GM12878 (cell line): ENCODE data around the gene ZNF627. TPM values are rescaled to one million over a fixed set of nuclear protein-coding genes. Genes with fewer than 3 reads are reported as not detected.

Source experiments
- ATAC-seq: fragments of 200-7000 bp; cut with Tn5 transposase; 3 replicates; pipeline ENCODE4 v1.9.1; 2020; ENCODE audit warnings: mild to moderate bottlenecking, moderate library complexity
- BruUV-seq: library from RNA; stranded (reverse); fragments of 400-500 nt; replicated peaks from 2 replicates; lab custom pipeline; 2021; lab: Mats Ljungman, UMichigan
- CTCF ChIA-PET: fragments of 300-600 bp; sonication (Branson Sonifier 250); formaldehyde crosslinking; extraction: SDS; loops from one replicate; lab custom pipeline; 2021; ENCODE audit warnings: inconsistent platforms; lab: Yijun Ruan, JAX
- POLR2A ChIA-PET: fragments of 350-600 bp; formaldehyde crosslinking; extraction: SDS; loops from one replicate; lab custom pipeline; 2021; ENCODE audit warnings: inconsistent platforms; lab: Charles Lee
- RAD21 ChIA-PET: fragments of 300-600 bp; sonication (Branson Sonifier 250); formaldehyde crosslinking; loops from one replicate; lab custom pipeline; 2023; ENCODE audit warnings: antibody characterized with exemption; ENCODE audit not compliant: unreplicated experiment; lab: Charles Lee
- SMC1A ChIA-PET: fragments of 300-600 bp; sonication (Branson Sonifier 250); formaldehyde crosslinking; loops from one replicate; lab custom pipeline; 2023; ENCODE audit not compliant: unreplicated experiment, uncharacterized antibody; lab: Charles Lee
- DNase-seq: peaks from one replicate; pipeline ENCODE4 v3.0.0-alpha.2; 2011; ENCODE audit warnings: low read depth, low spot score
- FAIRE-seq: peaks from 3 replicates; lab custom pipeline; 2011; peaks lifted over from hg19 to GRCh38; lab: Jason Lieb, UNC
- H2AFZ ChIP-seq: 2 replicates; pipeline ENCODE4 v1.6.0; 2011; ENCODE audit warnings: low read depth, low read length, control low read depth; ENCODE audit not compliant: control insufficient read depth
- H3K27ac ChIP-seq: 2 replicates; pipeline ENCODE4 v1.5.1; 2011; ENCODE audit warnings: control low read depth; ENCODE audit not compliant: control insufficient read depth, insufficient read depth
- H3K27me3 ChIP-seq, 2 experiments: replicated peaks in 1 of 2; 2 replicates each; pipeline versions ENCODE4 v1.6.0 to v1.6.1; 2011; ENCODE audit warnings: low read length in 1 of 2; ENCODE audit not compliant: control insufficient read depth in 2 of 2, insufficient read depth in 2 of 2
- H3K36me3 ChIP-seq, 2 experiments: 2 replicates each; pipeline ENCODE4 v1.5.1; 2011; ENCODE audit warnings: low read length in 1 of 2; ENCODE audit not compliant: control insufficient read depth in 2 of 2, insufficient read depth in 2 of 2
- H3K4me1 ChIP-seq: 2 replicates; pipeline ENCODE4 v1.6.1; 2011; ENCODE audit warnings: mild to moderate bottlenecking, low read length, moderate library complexity, mixed read lengths; ENCODE audit not compliant: control insufficient read depth, insufficient read depth
- H3K4me2 ChIP-seq: 2 replicates; pipeline ENCODE4 v1.6.0; 2011; ENCODE audit warnings: control low read depth; ENCODE audit not compliant: control insufficient read depth, insufficient read depth
- H3K4me3 ChIP-seq: fragments of 200-600 bp; sonication (generic); 2 replicates; pipeline ENCODE4 v1.5.1; 2016
- H3K79me2 ChIP-seq: 2 replicates; pipeline ENCODE4 v1.6.0; 2011; ENCODE audit warnings: low read length; ENCODE audit not compliant: control insufficient read depth, insufficient read depth
- H3K9ac ChIP-seq: 2 replicates; pipeline ENCODE4 v1.8.0; 2011; ENCODE audit warnings: low read length, control low read depth, mixed read lengths; ENCODE audit not compliant: control insufficient read depth, insufficient read depth
- H3K9me3 ChIP-seq: replicated peaks from 3 replicates; pipeline ENCODE4 v1.5.1; 2011; ENCODE audit warnings: mild to moderate bottlenecking, low read length; ENCODE audit not compliant: control insufficient read depth, insufficient read depth
- H4K20me1 ChIP-seq: 2 replicates; pipeline ENCODE4 v1.6.0; 2011; ENCODE audit not compliant: control insufficient read depth, insufficient read depth
- BACH1 ChIP-seq: fragments of 450-650 bp; IDR thresholded peaks from 2 replicates; pipeline ENCODE4 v1.6.1; 2017; ENCODE audit warnings: mild to moderate bottlenecking, borderline replicate concordance
- BRCA1 ChIP-seq: IDR thresholded peaks from 2 replicates; pipeline ENCODE4 v1.6.1; 2011; ENCODE audit warnings: low read depth, low read length, improper control_type of control experiment
- CHD1 ChIP-seq: IDR thresholded peaks from 2 replicates; pipeline ENCODE4 v1.6.1; 2012; ENCODE audit warnings: low read depth, low read length, improper control_type of control experiment
- EGR1 ChIP-seq, 2 experiments: IDR thresholded peaks; 1 replicate in 1 of 2; 2 replicates in 1 of 2; pipeline ENCODE4 v1.6.1; 2011 to 2012; ENCODE audit warnings: low read depth in 2 of 2, low read length in 2 of 2, borderline replicate concordance in 1 of 2, mild to moderate bottlenecking in 1 of 2, moderate library complexity in 1 of 2
- EZH2 ChIP-seq: IDR thresholded peaks from 2 replicates; pipeline ENCODE4 v1.6.1; 2012; ENCODE audit warnings: low read depth, mild to moderate bottlenecking, control low read depth, inconsistent platforms, low read length, borderline replicate concordance; ENCODE audit not compliant: control insufficient read depth
- HDGF ChIP-seq: fragments of 450-650 bp; IDR thresholded peaks from 2 replicates; pipeline ENCODE4 v1.6.1; 2016; ENCODE audit warnings: antibody characterized with exemption
- JUNB ChIP-seq: IDR thresholded peaks from 2 replicates; pipeline ENCODE4 v1.6.1; 2016; ENCODE audit warnings: antibody characterized with exemption, mild to moderate bottlenecking
- MEF2A ChIP-seq: IDR thresholded peaks from 2 replicates; pipeline ENCODE4 v1.6.1; 2011; ENCODE audit warnings: low read depth, mild to moderate bottlenecking, low read length, moderate library complexity; ENCODE audit not compliant: insufficient read depth
- MXI1 ChIP-seq: fragments of 150-350 bp; IDR thresholded peaks from 2 replicates; pipeline ENCODE4 v1.6.1; 2011; ENCODE audit warnings: low read depth, mild to moderate bottlenecking, inconsistent platforms, low read length, improper control_type of control experiment
- NFIC ChIP-seq: IDR thresholded peaks from 2 replicates; pipeline ENCODE4 v1.6.1; 2012; ENCODE audit warnings: low read depth, mild to moderate bottlenecking, inconsistent platforms, low read length, moderate library complexity
- NR2F1 ChIP-seq: fragments of 450-650 bp; conservative IDR thresholded peaks from 2 replicates; pipeline ENCODE4 v1.6.1; 2017; ENCODE audit warnings: mild to moderate bottlenecking
- REST ChIP-seq: IDR thresholded peaks from 2 replicates; pipeline ENCODE4 v1.6.1; 2012; ENCODE audit warnings: mild to moderate bottlenecking, low read depth, low read length
- SRF ChIP-seq, 2 experiments: IDR thresholded peaks; 2 replicates each; pipeline ENCODE4 v1.6.1; 2011; ENCODE audit warnings: low read depth in 2 of 2, low read length in 2 of 2, mild to moderate bottlenecking in 1 of 2, moderate library complexity in 1 of 2
- TAF1 ChIP-seq: IDR thresholded peaks from 2 replicates; pipeline ENCODE4 v1.6.1; 2011; ENCODE audit warnings: mild to moderate bottlenecking, low read depth, low read length, borderline replicate concordance
- ZNF24 ChIP-seq: fragments of 450-650 bp; IDR thresholded peaks from 2 replicates; pipeline ENCODE4 v1.6.1; 2017; ENCODE audit warnings: antibody characterized with exemption, mild to moderate bottlenecking
- ZNF274 ChIP-seq: IDR thresholded peaks from one replicate; pipeline ENCODE4 v1.8.0; 2011; ENCODE audit not compliant: insufficient read length, insufficient read depth
- WGBS: methylation state at CpG from one replicate; pipeline ENCODE4 v1.1.6; 2016; ENCODE audit warnings: low lambda C conversion rate; ENCODE audit not compliant: insufficient replicate concordance, insufficient coverage; ENCODE audit errors: missing lambda C conversion rate; 5-methylcytosine and 5-hydroxymethylcytosine counted together
- in situ Hi-C: fragments of 300-500 bp; cut with MboI; formaldehyde crosslinking; loops from 9 replicates; pipeline ENCODE4 v1.14.3; 2018; ENCODE audit warnings: mixed read lengths
- intact Hi-C: fragments of 100-400 bp; cut with micrococcal nuclease; formaldehyde crosslinking; loops from one replicate; pipeline ENCODE4 v1.14.2; 2022; ENCODE audit not compliant: unreplicated experiment
- polyA plus RNA-seq, 11 experiments: library from polyadenylated mRNA; depleted of rRNA in 4 of 11; unstranded in 6 of 11; stranded (reverse) in 5 of 11; fragments of >200 nt; fragmentation: Nextera tagmentation in 4 of 11; fragmentation: Illumina TruSeq in 1 of 11; extraction: Ambion mirVana in 4 of 11; extraction: Trizol in 1 of 11; gene quantifications; 1 replicate in 1 of 11; 2 replicates in 10 of 11; pipeline versions ENCODE4 v1.2.1 to v1.2.3, GENCODE V29; 2011 to 2016; ENCODE audit warnings: inconsistent platforms in 2 of 11, missing spikeins in 2 of 11, low read depth in 1 of 11
- total RNA-seq, 4 experiments: library from RNA; depleted of rRNA in 3 of 4; stranded (reverse); fragments of >200 nt in 3 of 4; fragmentation: Illumina TruSeq in 1 of 4; extraction: Trizol in 1 of 4; gene quantifications; 2 replicates each; pipeline versions ENCODE4 v1.2.1 to v1.2.3, GENCODE V29; 2013 to 2021

Gene ZNF627
- total and polyA plus RNA-seq, 10 of the 15 experiments (the other 5 are each of a cell fraction or from before 2014, with no cell fraction given): 5.1 to 13.7 (median 10.2) TPM

GRCh38 chr19:11552666-11553372, 44.5 kb upstream of the ZNF627 start (continued):
- no peak for TF ChIP-seq REST

DNA sequence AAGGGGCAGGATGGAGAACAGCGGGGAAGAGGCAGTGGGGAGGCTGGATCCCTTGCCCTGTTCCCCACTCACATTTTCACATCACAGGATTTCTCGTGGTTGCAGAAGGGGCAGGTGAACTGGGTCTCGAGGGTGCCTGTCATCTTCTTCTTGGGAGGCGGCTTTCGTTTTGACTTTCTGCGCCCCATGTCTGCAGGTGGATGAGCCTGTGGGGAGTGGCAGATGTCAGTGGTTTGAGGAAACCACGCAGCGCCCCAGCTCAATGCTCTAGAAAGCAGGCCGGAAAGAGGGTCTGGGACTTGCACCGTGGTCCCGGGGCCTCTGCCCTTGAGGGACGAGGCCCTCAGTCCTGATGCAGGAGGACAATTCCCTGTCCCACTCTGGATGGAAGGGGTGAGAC, 43.1 kb upstream of the ZNF627 start:
- in situ Hi-C loops: no loop called here
- H3K4me3 ChIP-seq: peak overlapping the region; percentile 7; the same call in 1 of the 2 replicates
- intact Hi-C loops: no loop called here
- CTCF ChIA-PET: interaction anchor here (0.8 to 1.2 kb wide), 3 partner anchors 10 to 18 kb away, joined by 4 to 7 read pairs (median 4); no protein-coding TSS in a partner anchor
- no peak overlapping the region for H2AFZ ChIP-seq
- H3K9ac ChIP-seq: no peak overlapping the region
- H3K27ac ChIP-seq: peak overlapping the region; percentile 59
- H3K9me3 ChIP-seq: no peaks in the 10 kb centered on the region
- SMC1A ChIA-PET: interaction anchor here (0.9 to 1.3 kb wide), 3 partner anchors 10 to 41 kb away, joined by 3 to 4 read pairs (median 3); no protein-coding TSS in a partner anchor
- ATAC-seq: peak; percentile 62
- H3K27me3 ChIP-seq: no peaks in the 10 kb centered on the region
- peak overlapping the region; percentile 67 for H3K4me2 ChIP-seq
- POLR2A ChIA-PET: interaction anchor here (1.0 kb wide), 1 partner anchor 14 kb away, joined by 3 read pairs; no protein-coding TSS in a partner anchor
- H3K79me2 ChIP-seq: peaks cover 33% of the 10 kb centered on the region
- peaks cover 7 to 24% of the 10 kb centered on the region in 2 experiments; a peak in 3 of 4 replicates for H3K36me3 ChIP-seq
- RAD21 ChIA-PET: interaction anchor here (0.7 to 2.1 kb wide), 3 partner anchors 35 to 63 kb away, joined by 3 to 8 read pairs (median 3); no protein-coding TSS in a partner anchor
- 4% methylated on average over 12 of the region's 12 CpGs for whole genome bisulfite sequencing
- peak; percentile 74 for FAIRE-seq
- BruUV-seq: no TSS peak
- peak; percentile 45 for DNase-seq
- no peaks in the 10 kb centered on the region for H4K20me1 ChIP-seq
- peaks cover 23% of the 10 kb centered on the region for H3K4me1 ChIP-seq
- TF ChIP-seq MEF2A (no peak), SRF (IDR thresholded peaks at IDR 0.05; ENCODE audit: low read depth in 2 of 2, low read length in 2 of 2) (no peak), TAF1 (no peak), NR2F1 (peak; percentile 37; the same call in 1 of the 2 replicates), BACH1 (0 out of 2 replicates have a peak, but pooled peaks have one; percentile 29), ZNF274 (no peak), EZH2 (no peak), BRCA1 (no peak), CHD1 (no peak), EGR1 (IDR thresholded peaks at IDR 0.05; ENCODE audit: borderline replicate concordance in 1 of 2, low read depth in 2 of 2, low read length in 2 of 2) (no peak), HDGF (no peak), NFIC (no peak), MXI1 (no peak), ZNF24 (no peak), JUNB (peak; percentile 89)
